GM18951 (cell line): ENCODE results near the gene NINJ1.

Experiments
- POLR2A ChIP-seq: IDR thresholded peaks from 4 replicates; pipeline ENCODE4 v1.6.1; 2011; ENCODE audit warnings: mild to moderate bottlenecking; ENCODE audit not compliant: insufficient read length, insufficient read depth; ENCODE audit errors: extremely low read depth
- in situ Hi-C: fragments of 300-500 bp; cut with MboI; formaldehyde crosslinking; loops from one replicate; pipeline ENCODE4 v1.12.0; 2022; ENCODE audit warnings: low sequenced_read_pairs, mixed read lengths, inconsistent platforms; ENCODE audit not compliant: unreplicated experiment

NINJ1 gene

GRCh38 chr9:93132946-93133680 lies 938 bp downstream of the NINJ1 start:
- in situ Hi-C loops: no loop called here

DNA sequence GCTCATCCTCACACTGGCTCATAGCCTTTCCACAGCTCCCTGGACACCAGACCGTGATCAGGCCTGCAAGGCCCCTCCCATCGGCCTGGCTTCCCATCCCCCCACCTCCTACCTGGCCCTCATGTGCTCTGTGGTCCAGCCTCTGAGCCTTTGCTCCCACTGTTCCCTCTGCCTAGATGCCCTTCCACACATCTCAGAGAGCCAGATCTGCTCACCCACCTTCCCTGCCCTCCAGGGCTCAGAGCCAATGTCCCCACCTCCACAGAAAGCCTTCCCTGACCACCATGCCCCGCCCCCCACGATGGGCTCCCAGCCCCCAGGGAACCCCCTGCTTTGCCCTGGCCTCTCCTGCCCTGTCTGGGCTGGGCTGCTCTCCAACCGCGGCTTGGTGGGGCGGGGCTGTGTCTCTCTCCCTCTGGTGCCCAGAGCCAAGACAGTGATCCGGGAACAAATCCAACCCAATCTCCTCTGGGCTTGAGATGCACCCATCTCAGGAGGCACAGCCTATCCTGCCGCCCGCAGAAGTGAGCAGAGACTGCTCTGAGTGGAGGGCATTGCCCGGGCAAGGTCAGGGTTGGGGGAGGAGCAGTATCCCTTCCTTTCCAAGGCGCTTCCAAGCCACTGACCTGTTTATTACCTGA lies 1.6 kb downstream of the NINJ1 start:
- in situ Hi-C loops: no loop called here
- TF ChIP-seq POLR2A: no peak

More at GRCh38 chr9:93132946-93133680, 938 bp downstream of the NINJ1 start:
- no peak for TF ChIP-seq POLR2A

DNA sequence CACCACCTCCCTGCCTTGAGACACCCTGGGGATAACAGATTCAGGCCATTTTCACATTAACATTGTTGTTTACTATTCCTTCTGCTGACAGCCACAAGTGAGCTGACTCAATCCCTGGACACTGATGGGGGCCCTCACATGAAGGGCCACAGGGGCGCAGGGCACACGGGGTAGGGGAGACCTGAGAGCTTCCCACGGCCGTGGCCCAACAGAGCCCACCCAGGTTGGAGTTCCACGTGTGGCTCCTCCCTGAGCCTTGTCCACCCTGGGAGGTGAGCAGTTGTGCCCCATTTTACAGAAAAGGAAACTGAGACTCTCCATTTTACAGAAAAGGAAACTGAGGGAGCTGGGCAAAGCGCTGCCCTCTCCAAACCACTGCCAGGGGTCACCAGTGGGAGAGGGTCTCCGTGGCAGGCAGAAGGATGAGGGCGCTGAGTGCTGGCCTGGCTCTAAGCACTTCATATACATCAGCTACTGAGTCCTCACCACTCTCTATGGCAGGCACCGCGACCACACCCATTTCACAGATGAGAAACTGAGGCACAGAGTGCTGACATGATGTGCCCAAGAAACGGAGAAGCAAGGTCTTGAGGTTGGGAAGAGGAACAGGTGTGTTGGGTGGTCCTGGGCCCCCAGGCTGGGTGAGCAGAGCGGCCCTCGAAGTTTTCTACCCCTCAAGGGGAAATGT lies 2.3 kb downstream of the NINJ1 start:
- TF ChIP-seq POLR2A: no peak
- in situ Hi-C loops: no loop called here

GRCh38 chr9:93130861-93131481 lies 3.1 kb downstream of the NINJ1 start:
- TF ChIP-seq POLR2A: no peak
- in situ Hi-C loops: no loop called here

DNA sequence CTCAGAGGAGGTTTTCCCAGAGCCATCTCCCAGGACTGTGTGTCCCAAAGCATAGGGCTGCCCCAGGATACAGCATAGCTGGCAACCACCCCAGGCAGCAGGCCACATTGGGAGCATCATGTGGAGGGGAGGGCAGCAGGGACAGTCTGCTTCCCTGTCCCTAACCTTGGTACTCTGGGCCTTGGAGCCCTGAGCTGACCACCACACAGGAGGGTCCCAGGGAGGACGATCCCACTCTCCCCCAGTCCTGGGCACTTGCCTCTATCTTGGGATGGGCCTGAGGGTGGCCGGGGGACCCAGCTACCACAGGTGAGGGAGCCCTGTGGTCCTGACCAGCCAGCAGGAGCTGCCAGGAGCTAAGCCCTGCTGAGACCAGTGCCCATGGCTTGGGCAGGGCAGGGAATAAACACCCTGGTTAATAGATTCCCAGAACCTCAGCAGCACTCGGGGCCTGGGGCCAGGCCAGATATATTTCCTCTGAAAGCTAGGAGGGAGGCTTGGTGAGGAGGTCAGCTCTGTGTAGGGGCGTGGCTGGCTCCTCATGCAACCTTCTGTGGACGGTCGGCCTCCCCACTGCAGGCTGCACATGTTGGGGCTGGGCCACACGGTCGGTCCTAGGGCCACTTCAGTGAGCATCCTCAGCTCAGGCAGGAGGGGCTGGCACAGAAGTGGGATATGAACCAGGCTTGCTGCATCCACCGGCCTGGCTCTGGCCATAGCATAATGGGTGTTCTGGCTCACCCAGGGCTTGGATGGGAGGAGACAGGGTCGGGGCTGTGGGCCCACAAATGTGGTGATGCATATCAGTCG lies 4.2 kb downstream of the NINJ1 start:
- TF ChIP-seq POLR2A: no peak

GRCh38 chr9:93129286-93129685 lies 4.8 kb downstream of the NINJ1 start:
- in situ Hi-C loops: no loop called here
- no peak for TF ChIP-seq POLR2A

More for the DNA sequence above, 4.2 kb downstream of the NINJ1 start:
- in situ Hi-C loops: no loop called here

GRCh38 chr9:93128715-93129224 lies 5.3 kb downstream of the NINJ1 start:
- in situ Hi-C loops: no loop called here
- no peak for TF ChIP-seq POLR2A

DNA sequence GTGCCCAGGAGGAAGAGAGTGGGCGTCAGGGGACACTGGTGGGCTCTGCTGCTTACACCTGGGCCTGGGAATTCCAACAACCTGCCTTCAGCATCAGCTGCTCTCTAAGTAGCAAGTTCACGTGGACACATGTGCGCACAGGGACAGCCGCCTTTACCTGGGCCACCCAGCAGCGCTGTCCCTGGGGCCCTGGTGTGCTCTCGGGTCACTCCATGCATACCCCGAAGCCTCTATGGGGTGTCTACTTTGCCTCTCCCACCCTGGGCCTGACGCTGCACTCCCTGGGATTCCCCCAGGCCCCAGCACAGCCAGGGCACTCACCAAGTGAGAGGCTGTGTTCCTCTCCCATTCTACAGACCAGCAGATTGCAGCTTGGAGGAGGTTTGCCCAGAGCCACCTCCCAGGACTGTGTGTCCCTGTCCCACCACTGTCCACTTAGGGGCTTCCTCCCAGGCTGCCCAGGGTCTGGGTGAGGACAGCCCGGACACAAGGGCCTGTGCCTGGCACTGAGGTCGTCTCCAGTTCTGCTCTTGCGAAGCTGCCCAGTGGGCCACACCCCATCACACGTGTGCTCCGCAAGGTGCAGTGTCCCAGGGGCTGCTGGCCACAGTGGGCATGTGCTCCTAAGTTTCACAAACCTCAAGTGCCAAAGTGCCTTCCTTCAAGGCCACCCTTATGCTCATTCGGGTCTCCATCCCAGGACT lies 5.9 kb downstream of the NINJ1 start:
- TF ChIP-seq POLR2A: no peak
- in situ Hi-C loops: no loop called here

DNA sequence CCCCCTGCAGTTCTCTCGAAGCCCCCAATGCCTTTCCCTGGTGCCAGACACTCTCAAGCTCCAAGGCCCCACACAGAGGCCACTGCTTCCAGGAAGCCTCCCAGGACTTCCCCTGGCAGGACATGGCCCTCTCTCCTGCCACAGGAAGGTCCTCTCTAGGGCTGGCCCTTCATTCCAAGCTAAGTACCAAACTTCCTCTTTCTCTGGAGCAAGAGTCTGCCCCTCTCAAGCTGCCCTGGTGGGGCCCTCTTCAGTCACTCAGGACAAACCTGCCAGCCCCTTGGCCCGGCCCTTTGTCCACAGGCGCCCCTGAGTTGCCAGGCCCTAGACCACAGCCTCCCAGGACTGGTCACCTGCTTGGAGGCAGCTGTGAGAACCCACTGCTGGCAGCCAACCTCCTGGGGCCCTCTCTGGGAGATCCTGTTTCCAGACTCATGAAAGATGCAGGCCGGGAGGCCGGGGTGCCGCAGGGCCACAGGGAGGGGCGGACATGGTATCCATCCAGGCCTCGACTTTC lies 6.6 kb downstream of the NINJ1 start:
- in situ Hi-C loops: no loop called here
- TF ChIP-seq POLR2A: no peak

DNA sequence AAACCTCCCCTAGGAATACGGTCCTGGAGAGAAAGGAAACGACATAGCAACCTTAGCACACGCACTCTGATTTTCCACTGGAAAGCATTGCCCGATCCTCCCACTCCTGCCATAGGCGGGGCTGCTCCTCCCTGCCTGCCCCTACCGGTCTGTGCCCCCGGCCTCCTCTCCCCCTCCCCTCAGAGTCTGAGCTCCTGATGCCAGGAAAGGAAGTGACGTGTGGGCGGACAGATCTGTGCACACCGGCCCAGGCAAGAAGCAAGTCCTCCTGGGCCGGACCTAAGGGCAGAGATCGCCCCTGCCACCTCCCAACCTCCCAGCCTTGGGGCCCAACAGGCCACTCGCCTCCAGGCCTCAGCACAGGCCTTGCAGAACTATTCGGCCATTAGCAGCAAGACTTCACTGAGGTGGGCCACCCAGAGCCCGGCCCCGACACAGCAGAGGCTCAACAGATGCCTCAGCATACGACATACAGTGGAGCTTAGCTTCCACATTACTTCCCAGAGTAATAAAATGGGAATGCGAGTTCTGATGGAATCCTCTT lies 7.2 kb downstream of the NINJ1 start:
- TF ChIP-seq POLR2A: no peak
- in situ Hi-C loops: no loop called here

DNA sequence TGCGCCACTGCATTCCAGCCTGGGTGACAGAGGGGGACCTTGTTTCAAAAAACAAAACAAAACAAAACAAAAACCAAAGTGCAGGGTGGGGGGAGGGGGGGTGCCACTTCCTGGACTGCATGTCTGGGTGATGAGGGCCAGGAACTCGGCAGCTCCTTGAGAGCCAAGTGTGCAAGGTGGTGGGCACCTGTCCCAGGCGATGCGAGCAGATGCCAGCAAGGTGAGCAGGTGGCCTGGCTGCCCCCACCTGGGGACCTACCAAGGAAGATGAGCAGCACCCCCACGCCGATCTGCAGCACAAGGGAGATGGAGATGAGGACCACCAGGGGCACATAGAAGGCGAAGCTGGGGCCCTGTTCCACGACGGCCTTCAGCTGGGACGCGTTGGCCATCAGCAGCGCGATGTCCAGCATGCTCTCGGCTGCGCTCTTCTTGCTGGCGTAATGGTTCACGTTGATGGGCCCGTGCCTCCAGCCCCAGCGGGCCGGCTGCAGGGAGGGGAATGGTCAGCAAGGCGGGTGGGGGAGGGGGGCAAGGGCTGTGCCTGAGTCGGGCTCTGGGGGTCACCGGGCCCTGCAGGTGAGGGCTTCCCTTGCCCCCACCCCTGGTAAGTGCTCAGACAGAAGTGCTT lies 7.8 kb downstream of the NINJ1 start:
- in situ Hi-C loops: no loop called here
- TF ChIP-seq POLR2A: no peak
